ENCODE measurements around the gene OSBPL6. TPM values are rescaled to one million over a fixed set of nuclear protein-coding genes. Genes with fewer than 3 reads are reported as not detected.

The OSBPL6 gene
- total RNA-seq, 1 experiment from 2014 or later: 11.6 TPM

GRCh38 chr2:178367344-178367743 lies 173.0 kb downstream of the OSBPL6 start (continued):
- TF ChIP-seq, protein P1, sequence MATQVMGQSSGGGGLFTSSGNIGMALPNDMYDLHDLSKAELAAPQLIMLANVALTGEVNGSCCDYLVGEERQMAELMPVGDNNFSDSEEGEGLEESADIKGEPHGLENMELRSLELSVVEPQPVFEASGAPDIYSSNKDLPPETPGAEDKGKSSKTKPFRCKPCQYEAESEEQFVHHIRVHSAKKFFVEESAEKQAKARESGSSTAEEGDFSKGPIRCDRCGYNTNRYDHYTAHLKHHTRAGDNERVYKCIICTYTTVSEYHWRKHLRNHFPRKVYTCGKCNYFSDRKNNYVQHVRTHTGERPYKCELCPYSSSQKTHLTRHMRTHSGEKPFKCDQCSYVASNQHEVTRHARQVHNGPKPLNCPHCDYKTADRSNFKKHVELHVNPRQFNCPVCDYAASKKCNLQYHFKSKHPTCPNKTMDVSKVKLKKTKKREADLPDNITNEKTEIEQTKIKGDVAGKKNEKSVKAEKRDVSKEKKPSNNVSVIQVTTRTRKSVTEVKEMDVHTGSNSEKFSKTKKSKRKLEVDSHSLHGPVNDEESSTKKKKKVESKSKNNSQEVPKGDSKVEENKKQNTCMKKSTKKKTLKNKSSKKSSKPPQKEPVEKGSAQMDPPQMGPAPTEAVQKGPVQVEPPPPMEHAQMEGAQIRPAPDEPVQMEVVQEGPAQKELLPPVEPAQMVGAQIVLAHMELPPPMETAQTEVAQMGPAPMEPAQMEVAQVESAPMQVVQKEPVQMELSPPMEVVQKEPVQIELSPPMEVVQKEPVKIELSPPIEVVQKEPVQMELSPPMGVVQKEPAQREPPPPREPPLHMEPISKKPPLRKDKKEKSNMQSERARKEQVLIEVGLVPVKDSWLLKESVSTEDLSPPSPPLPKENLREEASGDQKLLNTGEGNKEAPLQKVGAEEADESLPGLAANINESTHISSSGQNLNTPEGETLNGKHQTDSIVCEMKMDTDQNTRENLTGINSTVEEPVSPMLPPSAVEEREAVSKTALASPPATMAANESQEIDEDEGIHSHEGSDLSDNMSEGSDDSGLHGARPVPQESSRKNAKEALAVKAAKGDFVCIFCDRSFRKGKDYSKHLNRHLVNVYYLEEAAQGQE (IDR thresholded peaks at IDR 0.05; ENCODE audit: low read depth): no peak
- TF ChIP-seq FOSL1 (IDR thresholded peaks at IDR 0.05; ENCODE audit: low read depth): no peak

- DNase-seq (ENCODE audit: low read depth, low spot score): no peak
- ChIA-PET RAD21 (ENCODE audit: low non-redundant PET in 1 of 2, low total read pairs in 2 of 2, uncharacterized antibody in 2 of 2, unreplicated experiment in 2 of 2) (no interaction called here), CTCF (no interaction called here), POLR2A (no interaction called here)
- Histone ChIP-seq H3K79me2 (ENCODE audit: insufficient read depth, low read length) (no peaks in the 10 kb centered on the region), H4K20me1 (ENCODE audit: insufficient read depth) (no peaks in the 10 kb centered on the region), H3K4me2 (ENCODE audit: low read length) (no peak overlapping the region), H3K4me1 (ENCODE audit: control insufficient read depth in 1 of 2, insufficient read depth in 2 of 2, low read length in 2 of 2) (no peaks in the 10 kb centered on the region), H3K27me3 (ENCODE audit: insufficient read depth, low read length) (no peaks in the 10 kb centered on the region), H2AFZ (ENCODE audit: low read depth, low read length, poor library complexity, severe bottlenecking) (no peak overlapping the region), H3K27ac (ENCODE audit: low read depth, low read length) (no peak overlapping the region), H3K9me3 (ENCODE audit: control insufficient read depth in 1 of 2, insufficient read depth in 1 of 2, low read depth in 1 of 2, low read length in 2 of 2) (no peaks in the 10 kb centered on the region), H3K36me3 (ENCODE audit: control insufficient read depth in 1 of 2, insufficient read depth in 2 of 2, low read length in 2 of 2) (no peaks in the 10 kb centered on the region), H3K9me2 (ENCODE audit: insufficient read depth) (no peaks in the 10 kb centered on the region), H3K4me3 (replicated peaks in 1 of 2; ENCODE audit: low read depth in 1 of 2, low read length in 2 of 2) (no peak overlapping the region), H3K9ac (ENCODE audit: low read length) (no peak overlapping the region)
- TF ChIP-seq SRF (IDR thresholded peaks at IDR 0.05; ENCODE audit: low read depth) (no peak), CEBPB (IDR thresholded peaks at IDR 0.05; ENCODE audit: low read depth) (no peak), POLR2A (IDR thresholded peaks at IDR 0.05; ENCODE audit: borderline replicate concordance, extremely low read depth, insufficient read depth, insufficient read length) (no peak), EGR1 (IDR thresholded peaks at IDR 0.05; ENCODE audit: low read depth) (no peak), ZFX (IDR thresholded peaks at IDR 0.05) (no peak), CBX3 (IDR thresholded peaks at IDR 0.05; ENCODE audit: low read depth) (no peak), EZH2phosphoT487 (IDR thresholded peaks at IDR 0.05; ENCODE audit: borderline replicate concordance) (no peak), JUND (IDR thresholded peaks at IDR 0.05) (no peak), CTCF (IDR thresholded peaks at IDR 0.05 in 2 of 3, conservative IDR thresholded peaks at IDR 0.05 in 1 of 3; ENCODE audit: borderline replicate concordance in 1 of 3, insufficient read depth in 1 of 3, low read depth in 2 of 3, low read length in 2 of 3) (no peak), EZH2 (IDR thresholded peaks at IDR 0.05) (no peak), ELF1 (IDR thresholded peaks at IDR 0.05; ENCODE audit: borderline replicate concordance, low read depth) (no peak), POLR2AphosphoS5 (IDR thresholded peaks at IDR 0.05; ENCODE audit: low read depth, low read length) (no peak), TCF7L2 (IDR thresholded peaks at IDR 0.05; ENCODE audit: borderline replicate concordance, extremely low read depth, insufficient read depth, insufficient read length) (no peak), SIN3A (IDR thresholded peaks at IDR 0.05; ENCODE audit: low read depth) (no peak), SP1 (IDR thresholded peaks at IDR 0.05; ENCODE audit: low read depth) (no peak), MAX (IDR thresholded peaks at IDR 0.05) (no peak)
- TF ChIP-seq, protein P1 (IDR thresholded peaks at IDR 0.05; ENCODE audit: low read depth): no peak
- no TSS peak for BruUV-seq (replicated peaks)
- no peak for ATAC-seq
- intact Hi-C loops (cut with micrococcal nuclease): no loop called here
Measured at GRCh38 chr2:178374865-178375264, 180.6 kb downstream of the OSBPL6 start.

Measured in HCT116 (cell line).